AG04450 (cell line): ENCODE data around the gene ZDHHC7. TPM values are rescaled to one million over a fixed set of nuclear protein-coding genes. Genes with fewer than 3 reads are reported as not detected.

ENCODE experiments used
- CTCF ChIA-PET: fragments of 300-600, 350-600 bp; formaldehyde crosslinking; extraction: SDS; loops from one replicate; lab custom pipeline; 2022; ENCODE audit warnings: antibody characterized with exemption, inconsistent platforms; lab: Charles Lee
- POLR2A ChIA-PET: fragments of 350-600 bp; formaldehyde crosslinking; extraction: SDS; loops from one replicate; lab custom pipeline; 2021; ENCODE audit warnings: antibody characterized with exemption, inconsistent platforms; lab: Yijun Ruan, JAX
- DNase-seq: peaks from one replicate; pipeline ENCODE4 v3.0.0-alpha.2; 2011; ENCODE audit warnings: low read depth, low spot score
- H3K27ac ChIP-seq: one replicate; pipeline ENCODE4 v1.5.1; 2012; ENCODE audit warnings: low read depth, low read length, control low read depth
- H3K27me3 ChIP-seq: one replicate; pipeline ENCODE4 v1.6.0; 2012; ENCODE audit warnings: low read length; ENCODE audit not compliant: control insufficient read depth, insufficient read depth
- H3K4me3 ChIP-seq: 2 replicates; pipeline ENCODE4 v1.5.1; 2011; ENCODE audit warnings: mild to moderate bottlenecking, low read depth, low read length, control low read depth
- H3K9me3 ChIP-seq: 2 replicates; pipeline ENCODE4 v1.5.1; 2012; ENCODE audit warnings: low read length; ENCODE audit not compliant: control insufficient read depth, insufficient read depth
- polyA minus RNA-seq: library from RNA; depleted of rRNA, polyadenylated mRNA; stranded (reverse); fragments of >200 nt; gene quantifications from 2 replicates; pipeline ENCODE4 v1.2.3, GENCODE V29; 2011; rRNA and poly(A)+ RNA removed
- polyA plus RNA-seq: library from polyadenylated mRNA; depleted of rRNA; stranded (reverse); fragments of >200 nt; gene quantifications from 2 replicates; pipeline ENCODE4 v1.2.3, GENCODE V29; 2011; rRNA removed
- TF ChIP-seq, protein P1 (sequence below): IDR thresholded peaks from 2 replicates; pipeline ENCODE4 v1.5.1; 2011; ENCODE audit warnings: low read depth, low read length, control low read depth, inconsistent platforms

Gene ZDHHC7, protein sequence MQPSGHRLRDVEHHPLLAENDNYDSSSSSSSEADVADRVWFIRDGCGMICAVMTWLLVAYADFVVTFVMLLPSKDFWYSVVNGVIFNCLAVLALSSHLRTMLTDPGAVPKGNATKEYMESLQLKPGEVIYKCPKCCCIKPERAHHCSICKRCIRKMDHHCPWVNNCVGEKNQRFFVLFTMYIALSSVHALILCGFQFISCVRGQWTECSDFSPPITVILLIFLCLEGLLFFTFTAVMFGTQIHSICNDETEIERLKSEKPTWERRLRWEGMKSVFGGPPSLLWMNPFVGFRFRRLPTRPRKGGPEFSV
- polyA plus RNA-seq (136 and 150 TPM in 2 replicates), polyA minus RNA-seq (117 and 131 TPM in 2 replicates)

DNA sequence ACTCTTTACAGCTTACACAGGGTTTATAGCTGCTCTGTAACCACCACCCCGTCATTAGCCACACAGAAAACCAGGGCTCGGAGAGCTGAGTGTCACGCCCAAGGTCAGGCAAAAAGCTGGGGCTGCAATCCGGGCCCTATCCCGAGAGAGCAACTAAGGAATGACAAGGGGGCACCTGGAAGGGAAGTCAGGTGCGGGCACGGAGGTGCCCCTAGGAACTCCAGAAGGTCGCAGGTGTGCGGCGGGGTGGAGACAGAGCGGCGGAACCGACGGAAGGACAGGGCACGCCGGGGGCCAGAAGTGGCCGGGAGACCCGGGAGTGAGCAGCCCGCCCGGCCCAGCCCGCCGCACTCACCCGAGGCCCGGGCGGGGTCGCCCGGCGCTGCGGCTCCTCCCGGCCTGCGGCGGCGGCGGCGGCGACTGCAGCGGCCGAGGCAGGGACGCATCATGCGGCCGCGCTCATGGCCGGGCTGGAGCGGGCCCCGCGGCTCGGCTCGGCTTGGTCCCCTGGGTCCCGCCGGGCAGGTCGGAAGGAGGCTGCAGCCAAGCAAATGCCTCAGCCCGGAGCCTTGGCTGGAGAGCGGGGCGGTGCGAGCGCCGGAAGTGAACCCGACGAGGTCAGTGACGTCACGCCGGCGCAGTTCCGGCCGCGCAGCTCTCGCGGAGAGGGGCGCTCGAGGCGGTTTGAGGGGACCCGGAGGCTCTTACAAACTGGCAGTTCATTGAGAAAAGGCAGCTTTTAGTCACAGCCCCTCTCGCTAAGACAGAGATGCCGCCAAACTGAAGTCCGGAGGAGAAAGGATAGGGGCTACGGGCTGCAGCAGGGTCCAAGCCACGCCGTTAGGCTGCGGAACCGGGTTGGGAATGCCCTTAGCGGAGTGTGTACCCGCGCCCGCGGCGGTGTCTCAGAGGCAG, at the start of gene ZDHHC7:
ZDHHC7 (minus strand) TSS at position 605 of the 915 bp plus-strand sequence. CDS start 20,917 bp downstream, outside the sequence.
- Histone ChIP-seq H3K4me3 (peak within 1 kb of the TSS; percentile 92), H3K27me3 (no peaks in the 10 kb centered on the region), H3K9me3 (no peaks in the 10 kb centered on the region), H3K27ac (peak within 1 kb of the TSS; percentile 98)
- TF ChIP-seq, protein P1, sequence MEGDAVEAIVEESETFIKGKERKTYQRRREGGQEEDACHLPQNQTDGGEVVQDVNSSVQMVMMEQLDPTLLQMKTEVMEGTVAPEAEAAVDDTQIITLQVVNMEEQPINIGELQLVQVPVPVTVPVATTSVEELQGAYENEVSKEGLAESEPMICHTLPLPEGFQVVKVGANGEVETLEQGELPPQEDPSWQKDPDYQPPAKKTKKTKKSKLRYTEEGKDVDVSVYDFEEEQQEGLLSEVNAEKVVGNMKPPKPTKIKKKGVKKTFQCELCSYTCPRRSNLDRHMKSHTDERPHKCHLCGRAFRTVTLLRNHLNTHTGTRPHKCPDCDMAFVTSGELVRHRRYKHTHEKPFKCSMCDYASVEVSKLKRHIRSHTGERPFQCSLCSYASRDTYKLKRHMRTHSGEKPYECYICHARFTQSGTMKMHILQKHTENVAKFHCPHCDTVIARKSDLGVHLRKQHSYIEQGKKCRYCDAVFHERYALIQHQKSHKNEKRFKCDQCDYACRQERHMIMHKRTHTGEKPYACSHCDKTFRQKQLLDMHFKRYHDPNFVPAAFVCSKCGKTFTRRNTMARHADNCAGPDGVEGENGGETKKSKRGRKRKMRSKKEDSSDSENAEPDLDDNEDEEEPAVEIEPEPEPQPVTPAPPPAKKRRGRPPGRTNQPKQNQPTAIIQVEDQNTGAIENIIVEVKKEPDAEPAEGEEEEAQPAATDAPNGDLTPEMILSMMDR, result no peak
- DNase-seq, result peak; percentile 45
- POLR2A ChIA-PET, result interaction anchor here (0.6 to 2.2 kb wide), 8 partner anchors 11 to 179 kb away, joined by 3 to 13 read pairs (median 3); partner anchors contain the start of gene KIAA0513
- CTCF ChIA-PET, result interaction anchor here (0.8 kb wide), 2 partner anchors 40 kb away, joined by 3 to 4 read pairs; no protein-coding TSS in a partner anchor

DNA sequence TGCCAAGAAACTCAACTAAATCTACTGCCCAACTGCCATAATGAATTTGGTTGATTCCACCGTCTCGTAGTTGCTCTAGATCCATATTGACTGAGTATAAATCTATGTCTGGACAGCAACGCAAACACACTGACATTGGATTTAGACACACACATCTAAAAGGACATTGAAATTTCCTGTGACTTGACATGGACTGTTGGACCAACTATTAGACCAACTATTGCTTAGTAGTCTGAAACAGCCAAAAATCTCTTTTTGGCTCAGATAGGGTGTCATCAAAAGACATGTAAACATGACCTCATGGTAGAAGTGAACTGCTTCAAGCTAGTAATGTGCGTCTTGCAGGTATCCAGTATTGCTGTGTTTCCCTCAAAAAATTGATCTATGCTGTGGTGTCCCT, 47.6 kb upstream of the ZDHHC7 start:
- no peak overlapping the region for H3K4me3 ChIP-seq
- ChIA-PET POLR2A (no interaction called here), CTCF (no interaction called here)
- no peak overlapping the region for H3K27ac ChIP-seq
- TF ChIP-seq, protein P1, result no peak
- DNase-seq, result no peak
- no peaks in the 10 kb centered on the region for H3K9me3 ChIP-seq
- H3K27me3 ChIP-seq, result peaks cover 3% of the 10 kb centered on the region

DNA sequence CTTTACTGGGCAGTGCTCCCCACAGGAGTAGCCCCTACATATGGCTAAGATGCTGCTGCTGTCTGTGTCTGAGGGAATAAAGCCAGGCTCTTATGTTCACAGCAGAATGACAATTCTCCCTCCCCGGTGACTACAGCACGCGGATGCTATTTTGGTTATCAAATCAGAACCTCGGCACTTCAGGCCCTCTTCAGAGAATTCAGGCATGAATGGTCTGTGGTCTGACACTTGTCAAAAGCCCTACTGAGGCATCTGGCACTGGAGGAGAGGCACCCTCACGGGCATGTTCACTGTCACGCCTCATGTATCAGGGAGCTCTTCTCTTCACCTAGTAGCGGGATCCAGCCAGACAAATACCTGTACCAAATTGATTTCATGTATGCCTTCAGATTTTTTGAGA, 46.6 kb upstream of the ZDHHC7 start:
- H3K27me3 ChIP-seq, result peaks cover 3% of the 10 kb centered on the region
- no peak overlapping the region for H3K4me3 ChIP-seq
- ChIA-PET CTCF (interaction anchor here (1.2 to 2.1 kb wide), 2 partner anchors 29 to 57 kb away, joined by 3 to 4 read pairs; no protein-coding TSS in a partner anchor), POLR2A (interaction anchor here (0.6 kb wide), 1 partner anchor 310 kb away, joined by 3 read pairs; no protein-coding TSS in a partner anchor)
- TF ChIP-seq, protein P1, result no peak
- H3K9me3 ChIP-seq, result no peaks in the 10 kb centered on the region
- DNase-seq, result no peak
- H3K27ac ChIP-seq, result no peak overlapping the region

DNA sequence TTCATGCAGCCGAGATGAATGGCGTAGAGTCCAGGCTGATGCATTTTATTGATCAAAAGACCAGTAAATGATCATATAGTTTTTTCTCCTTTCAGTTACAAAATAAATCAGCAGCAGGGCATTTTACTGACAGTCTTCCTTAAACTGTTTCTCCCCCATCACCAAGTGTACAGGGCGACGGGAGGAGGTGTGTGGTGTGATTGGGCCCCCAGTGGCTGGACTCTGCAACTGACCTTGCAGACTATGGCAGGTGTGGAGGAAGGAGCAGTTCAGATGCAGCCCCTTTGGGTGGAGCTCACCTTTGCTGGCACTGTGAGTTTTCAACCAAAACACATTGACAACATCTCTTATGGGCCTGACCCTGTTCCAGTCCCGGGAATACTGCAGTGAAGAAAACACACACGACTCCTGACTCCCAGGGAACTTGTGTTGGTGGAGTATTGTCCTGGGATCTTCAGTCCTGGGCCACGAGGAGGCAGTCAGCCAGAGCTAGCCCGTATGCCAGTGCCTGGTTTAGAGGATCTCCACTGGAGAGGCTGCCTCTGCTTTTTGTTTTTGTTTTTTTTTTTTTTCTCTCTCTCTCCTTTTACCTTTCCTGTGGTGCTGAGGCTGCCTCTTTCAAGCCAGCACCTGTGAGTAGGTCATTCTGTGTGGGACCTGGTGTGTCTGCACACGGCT, 46.0 kb upstream of the ZDHHC7 start:
- no peak overlapping the region for H3K27ac ChIP-seq
- TF ChIP-seq, protein P1, result peak; percentile 27; the same call in 1 of the 2 replicates
- no peak overlapping the region for H3K4me3 ChIP-seq
- DNase-seq, result no peak
- no peaks in the 10 kb centered on the region for H3K9me3 ChIP-seq
- POLR2A ChIA-PET, result no interaction called here
- CTCF ChIA-PET, result interaction anchor here (1.2 to 2.1 kb wide), 3 partner anchors 14 to 58 kb away, joined by 3 to 5 read pairs (median 4); no protein-coding TSS in a partner anchor
- peaks cover 3% of the 10 kb centered on the region for H3K27me3 ChIP-seq
